NB4 (cell line): ENCODE results near the gene NOC2L.

Experiments
- DNase-seq: peaks from one replicate; pipeline ENCODE4 v3.0.0; 2010; ENCODE audit warnings: low read depth
- H3K4me3 ChIP-seq: one replicate; pipeline ENCODE4 v1.5.1; 2011; ENCODE audit warnings: mild to moderate bottlenecking, low read depth, low read length, moderate library complexity
- MYC ChIP-seq: IDR thresholded peaks from 2 replicates; pipeline ENCODE4 v1.6.1; 2011; ENCODE audit warnings: low read depth, low read length
- POLR2A ChIP-seq: IDR thresholded peaks from 2 replicates; pipeline ENCODE4 v1.6.1; 2011; ENCODE audit warnings: mild to moderate bottlenecking; ENCODE audit not compliant: insufficient read length; ENCODE audit errors: extremely low read depth
- TF ChIP-seq, protein P1 (sequence below): IDR thresholded peaks from one replicate; pipeline ENCODE4 v1.5.1; 2012; ENCODE audit warnings: low read depth, low read length
- TF ChIP-seq, protein P2 (sequence below): IDR thresholded peaks from 2 replicates; pipeline ENCODE4 v1.6.1; 2011; ENCODE audit warnings: low read depth, low read length

Gene NOC2L

DNA sequence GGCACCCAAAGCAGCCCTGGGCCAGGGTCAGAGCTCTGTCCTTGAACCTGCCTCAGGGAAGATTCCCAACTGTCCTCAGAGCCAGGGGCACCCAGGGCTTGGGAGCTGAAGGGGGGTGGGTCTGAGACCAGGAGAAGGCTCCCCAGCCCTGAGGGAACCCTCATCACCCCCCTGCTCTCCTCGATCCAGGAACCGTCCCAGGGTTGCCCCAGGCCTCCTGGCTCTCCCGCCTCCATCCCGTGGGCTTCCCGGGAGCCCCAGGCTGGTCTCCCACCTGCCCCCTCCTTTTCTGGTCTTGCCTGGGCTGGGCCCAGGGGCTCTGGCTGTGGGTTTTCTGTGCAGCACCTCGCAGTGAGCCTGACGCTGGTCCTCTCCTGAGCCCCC lies 42.0 kb downstream of the NOC2L start:
- TF ChIP-seq, protein P1, sequence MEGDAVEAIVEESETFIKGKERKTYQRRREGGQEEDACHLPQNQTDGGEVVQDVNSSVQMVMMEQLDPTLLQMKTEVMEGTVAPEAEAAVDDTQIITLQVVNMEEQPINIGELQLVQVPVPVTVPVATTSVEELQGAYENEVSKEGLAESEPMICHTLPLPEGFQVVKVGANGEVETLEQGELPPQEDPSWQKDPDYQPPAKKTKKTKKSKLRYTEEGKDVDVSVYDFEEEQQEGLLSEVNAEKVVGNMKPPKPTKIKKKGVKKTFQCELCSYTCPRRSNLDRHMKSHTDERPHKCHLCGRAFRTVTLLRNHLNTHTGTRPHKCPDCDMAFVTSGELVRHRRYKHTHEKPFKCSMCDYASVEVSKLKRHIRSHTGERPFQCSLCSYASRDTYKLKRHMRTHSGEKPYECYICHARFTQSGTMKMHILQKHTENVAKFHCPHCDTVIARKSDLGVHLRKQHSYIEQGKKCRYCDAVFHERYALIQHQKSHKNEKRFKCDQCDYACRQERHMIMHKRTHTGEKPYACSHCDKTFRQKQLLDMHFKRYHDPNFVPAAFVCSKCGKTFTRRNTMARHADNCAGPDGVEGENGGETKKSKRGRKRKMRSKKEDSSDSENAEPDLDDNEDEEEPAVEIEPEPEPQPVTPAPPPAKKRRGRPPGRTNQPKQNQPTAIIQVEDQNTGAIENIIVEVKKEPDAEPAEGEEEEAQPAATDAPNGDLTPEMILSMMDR, result no peak
- TF ChIP-seq MYC (no peak), POLR2A (no peak)
- TF ChIP-seq, protein P2, sequence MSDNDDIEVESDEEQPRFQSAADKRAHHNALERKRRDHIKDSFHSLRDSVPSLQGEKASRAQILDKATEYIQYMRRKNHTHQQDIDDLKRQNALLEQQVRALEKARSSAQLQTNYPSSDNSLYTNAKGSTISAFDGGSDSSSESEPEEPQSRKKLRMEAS, result no peak
- no peak for DNase-seq

DNA sequence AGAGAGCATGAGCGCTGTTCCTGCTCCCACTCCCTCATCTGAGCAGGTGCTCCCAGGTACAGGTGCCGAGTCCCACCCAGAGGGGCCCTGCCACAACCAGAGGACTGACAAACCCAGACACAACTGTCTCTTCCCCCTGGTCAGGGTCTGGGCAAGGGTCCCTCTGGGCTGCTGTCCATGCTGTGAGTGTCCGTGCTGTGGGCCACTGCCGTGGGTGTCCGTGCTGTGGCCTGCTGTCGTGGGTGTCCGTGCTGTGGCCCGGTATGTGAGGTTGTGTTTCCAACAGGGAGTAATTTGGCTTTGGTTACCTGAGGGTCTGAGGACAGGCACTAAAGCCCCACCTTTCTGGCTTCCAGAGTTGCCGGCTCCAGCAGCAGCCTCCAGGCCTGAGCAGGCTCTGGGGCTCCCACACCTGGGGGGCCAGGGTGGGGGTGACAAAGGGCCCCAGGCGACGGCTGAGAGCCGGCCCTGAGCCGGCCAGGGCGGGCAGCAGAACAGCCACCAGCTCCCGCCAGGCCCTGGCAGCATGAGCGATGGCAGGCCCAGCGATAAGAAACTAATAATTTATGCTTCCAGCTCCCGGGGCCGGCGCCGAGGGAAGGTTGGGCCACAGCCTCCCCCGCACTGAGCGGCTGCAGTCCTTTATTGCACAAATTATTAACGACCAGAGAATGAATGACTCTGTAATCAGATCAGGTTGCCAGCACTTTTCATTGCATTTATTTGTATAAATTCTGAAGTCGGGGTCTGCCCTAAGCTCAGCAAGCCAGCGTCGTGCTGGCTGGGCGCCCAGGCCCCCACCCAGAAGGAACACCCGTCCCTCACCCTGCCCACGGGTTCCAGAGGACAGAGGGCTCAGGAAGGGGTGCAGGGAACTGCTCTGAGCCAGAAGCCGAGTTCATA lies 42.6 kb downstream of the NOC2L start:
- TF ChIP-seq, protein P1, result no peak
- no peak for TF ChIP-seq MYC
- TF ChIP-seq POLR2A, result no peak
- TF ChIP-seq, protein P2, result no peak
- DNase-seq, result peak; percentile 47
- no peak overlapping the region for H3K4me3 ChIP-seq

More for the DNA sequence above, 42.0 kb downstream of the NOC2L start:
- H3K4me3 ChIP-seq, result no peak overlapping the region

DNA sequence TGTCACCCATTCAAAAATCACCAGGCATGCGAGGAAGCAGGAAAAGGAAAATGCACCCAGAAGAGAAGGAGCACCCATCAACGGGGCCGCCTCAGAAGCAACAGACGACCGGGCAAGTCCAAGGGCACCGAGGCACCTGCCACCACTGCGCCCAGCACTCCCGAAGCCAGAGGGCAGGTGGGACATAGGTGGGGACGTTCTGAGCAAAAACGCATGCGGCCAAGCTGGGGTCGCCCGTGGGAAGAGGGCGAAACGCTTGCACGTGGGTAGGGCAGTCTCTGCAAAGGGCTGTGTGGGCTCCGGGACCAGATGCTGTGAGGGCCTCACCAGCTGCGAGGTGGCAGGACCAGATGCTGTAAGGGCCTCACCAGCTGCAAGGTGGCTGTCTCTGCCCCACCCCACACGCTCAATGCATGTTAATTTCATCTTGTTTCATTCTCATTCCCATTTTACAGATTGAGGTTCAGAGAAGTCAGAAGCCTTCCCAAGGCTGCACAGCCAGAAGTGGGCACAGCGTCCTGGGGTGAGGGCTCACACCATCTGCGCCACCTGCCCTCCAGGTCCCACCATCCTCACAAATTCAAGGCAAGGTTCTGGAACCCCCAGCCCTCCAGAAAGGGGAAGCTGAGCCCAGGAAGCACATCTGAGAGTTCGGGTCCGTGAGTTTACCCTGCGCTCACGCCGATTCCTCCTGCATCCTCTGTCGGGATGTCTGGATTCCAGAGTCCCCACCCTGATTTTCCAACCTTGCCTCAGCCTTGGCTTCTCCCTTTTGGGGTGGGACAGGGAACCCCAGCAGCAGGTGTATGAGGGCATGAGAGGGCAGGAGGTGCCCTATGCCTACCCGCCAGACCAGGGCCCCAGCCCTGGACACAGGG lies 43.5 kb downstream of the NOC2L start:
- H3K4me3 ChIP-seq, result no peak overlapping the region
- no peak for DNase-seq
- TF ChIP-seq MYC, result no peak
- no peak for TF ChIP-seq POLR2A
- TF ChIP-seq, protein P2, result no peak
- TF ChIP-seq, protein P1, result no peak

DNA sequence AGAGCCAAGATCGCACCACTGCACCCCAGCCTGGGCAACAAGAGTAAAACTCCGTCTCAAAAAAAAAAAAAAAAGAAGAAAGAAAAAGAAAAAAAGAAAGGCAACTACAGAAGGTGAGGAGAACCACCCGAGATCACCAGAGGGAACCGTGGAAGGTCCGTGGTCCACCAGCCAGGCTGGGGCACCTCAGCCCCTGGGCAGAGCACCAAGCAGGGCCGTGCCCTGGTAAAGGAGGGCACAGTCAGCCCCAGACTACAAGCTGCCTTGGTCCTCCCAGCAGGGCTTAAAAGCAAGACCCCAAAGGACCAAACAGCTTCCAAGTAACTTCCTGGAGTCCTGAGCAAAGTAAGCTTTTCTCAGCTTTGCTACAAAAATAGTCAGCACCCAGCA lies 44.2 kb downstream of the NOC2L start:
- DNase-seq, result no peak
- TF ChIP-seq, protein P2, result no peak
- TF ChIP-seq POLR2A, result no peak
- TF ChIP-seq MYC, result no peak
- TF ChIP-seq, protein P1, result no peak
- H3K4me3 ChIP-seq, result no peak overlapping the region

DNA sequence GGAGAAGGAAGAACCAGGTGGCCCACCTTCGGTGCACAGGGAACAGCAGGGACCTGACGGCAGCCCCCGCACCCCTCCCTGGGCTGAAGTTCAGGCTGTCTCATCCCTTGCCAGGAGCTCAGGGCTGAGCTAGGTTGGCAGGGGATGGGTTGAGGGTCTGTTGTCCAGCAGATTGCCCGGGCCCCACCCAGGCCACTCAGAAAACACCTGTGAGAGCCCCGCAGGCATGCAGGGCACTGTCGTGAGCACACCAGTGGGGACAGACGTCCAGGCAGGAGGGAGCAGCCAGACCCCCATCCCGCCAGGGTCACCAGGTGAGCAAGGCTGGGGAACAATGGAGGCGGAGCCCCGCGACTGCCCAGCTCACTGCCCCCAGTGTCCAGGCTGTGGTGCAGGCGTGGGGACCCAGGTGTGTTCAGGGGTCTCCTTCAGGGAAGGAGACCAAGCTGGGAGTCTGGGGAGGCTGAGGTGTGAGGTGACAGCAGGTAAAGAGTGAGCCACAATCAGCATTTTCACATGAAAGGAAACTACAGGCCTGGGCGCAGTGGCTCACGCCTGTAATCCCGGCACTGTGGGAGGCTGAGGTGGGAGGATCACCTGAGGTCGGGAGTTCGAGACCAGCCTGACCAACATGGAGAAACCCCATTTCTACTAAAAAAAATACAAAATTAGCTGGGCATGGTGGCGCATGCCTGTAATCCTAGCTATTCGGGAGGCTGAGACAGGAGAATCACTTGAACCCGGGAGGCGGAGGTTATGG lies 44.7 kb downstream of the NOC2L start:
- no peak for DNase-seq
- H3K4me3 ChIP-seq, result no peak overlapping the region
- TF ChIP-seq MYC (no peak), POLR2A (no peak)
- TF ChIP-seq, protein P1, result no peak
